Motor neuron (in vitro differentiated cells): ENCODE results near the gene HTR3B. TPM values are rescaled to one million over a fixed set of nuclear protein-coding genes. Genes with fewer than 3 reads are reported as not detected.
A peak's percentile ranks its signal among the peaks of the same experiment; 100 is the strongest.
"Not testable (repeated sequence)": the region's sequence is repeated elsewhere in the genome, so short reads cannot be mapped to it uniquely, and the experiment has no call there.

Experiments
- ATAC-seq, 8 experiments: fragments of 200-7000 bp; cut with Tn5 transposase; replicated peaks in 6 of 8; 2 replicates each; pipeline ENCODE4 v1.8.0; 2021; ENCODE audit warnings: mild to moderate bottlenecking in 8 of 8, moderate library complexity in 8 of 8
- H3K27ac ChIP-seq, 2 donors: fragments of 250-450 bp; sonication (Bioruptor Pico); 2 replicates each; pipeline ENCODE4 v1.9.0; 2021; ENCODE audit warnings: antibody characterized with exemption in 2 of 2, mild to moderate bottlenecking in 2 of 2, moderate library complexity in 1 of 2
- H3K4me1 ChIP-seq, 2 donors: fragments of 250-450 bp; sonication (Bioruptor Pico); replicated peaks in 1 of 2; 2 replicates each; pipeline ENCODE4 v1.6.1; 2021; ENCODE audit warnings: antibody characterized with exemption in 2 of 2, mild to moderate bottlenecking in 2 of 2, moderate library complexity in 1 of 2
- H3K4me3 ChIP-seq, 5 donors: fragments of 250-450 bp; sonication (Bioruptor Pico); 2 replicates each; pipeline ENCODE4 v1.9.0; 2021; ENCODE audit warnings: antibody characterized with exemption in 5 of 5, mild to moderate bottlenecking in 5 of 5, moderate library complexity in 4 of 5
- WGBS, 10 experiments: fragments of 450-650 bp; shearing (Covaris generic); methylation state at CpG; one replicate each; pipeline ENCODE4 v1.0.0; 2022; 5-methylcytosine and 5-hydroxymethylcytosine counted together
- in situ Hi-C, 9 experiments: fragments of 400-800 bp; cut with MboI; loops; one replicate each; pipeline ENCODE4 v1.15.0; 2021; ENCODE audit warnings: low sequenced_read_pairs in 9 of 9, low pct_unique_long_range_greater_than_20kb in 2 of 9; ENCODE audit not compliant: unreplicated experiment in 9 of 9
- total RNA-seq, 8 experiments: library from RNA; unstranded; fragments of 300-600 nt; gene quantifications; 2 replicates each; pipeline versions ENCODE4 v1.2.3 to v1.2.4, GENCODE V29; 2022

The HTR3B gene
- total RNA-seq, 8 experiments from 2014 or later = 0.11 to 0.47 (median 0.21) TPM; not detected in 5

- Histone ChIP-seq H3K4me1 (peaks cover 28 to 29% of the 10 kb centered on the region in 2 donors), H3K27ac (peak within 1 kb of the TSS; percentile 95 to 98), H3K4me3 (peak within 1 kb of the TSS; percentile 68 to 93 (median 84))
- WGBS, 10 experiments = 0 to 4% (median 0%) methylated on average over 2 to 12 of the region's 95 CpGs; no CpG with 5 or more reads in 6 of the 10 experiments
- ATAC-seq = peak; percentile 89 to 95 (median 92)
- in situ Hi-C loops = loop anchor here in 3 of 9 experiments (25.0 kb wide), 1 partner anchor 387 kb away; no protein-coding TSS in a partner anchor
Observed at GRCh38 chr11:113875234-113876073, 29.1 kb upstream of the HTR3B start, which contains the start of gene USP28. Gene USP28 (minus strand): TSS chr11:113875572. CDS start chr11:113875501, 71 bp downstream.

- in situ Hi-C loops = loop anchor here in 3 of 9 experiments (25.0 kb wide), 1 partner anchor 386 kb away; no protein-coding TSS in a partner anchor
- 42 to 79% (median 68%) methylated on average over 8 to 17 of the region's 24 CpGs; no CpG with 5 or more reads in 1 of the 10 experiments for WGBS, 10 experiments
- H3K4me3 ChIP-seq = peak overlapping the region; percentile 68 to 93 (median 84)
- H3K4me1 ChIP-seq = peaks cover 28 to 29% of the 10 kb centered on the region in 2 donors
- ATAC-seq = no peak
- H3K27ac ChIP-seq = peak overlapping the region; percentile 95 to 98
Observed at GRCh38 chr11:113876074-113876797, 28.4 kb upstream of the HTR3B start.

GRCh38 chr11:113876798-113877669 is 27.6 kb upstream of the HTR3B start:
- in situ Hi-C loops = loop anchor here in 3 of 9 experiments (25.0 kb wide), 1 partner anchor 385 kb away; no protein-coding TSS in a partner anchor
- Histone ChIP-seq H3K4me1 (peaks cover 24 to 28% of the 10 kb centered on the region in 2 donors), H3K27ac (no peak overlapping the region), H3K4me3 (peak overlapping the region in 2 of 5 donors; percentile 84 to 87)
- ATAC-seq = no peak
- 89 to 100% (median 100%) methylated on average over 1 to 6 of the region's 8 CpGs for WGBS, 10 experiments

- no peak for ATAC-seq
- Histone ChIP-seq H3K4me3 (no peak overlapping the region), H3K27ac (no peak overlapping the region), H3K4me1 (peaks cover 24% of the 10 kb centered on the region in 2 donors)
- in situ Hi-C loops = loop anchor here in 3 of 9 experiments (25.0 kb wide), 1 partner anchor 385 kb away; no protein-coding TSS in a partner anchor
- 20 to 100% (median 80%) methylated on average over 1 to 3 of the region's 5 CpGs; no CpG with 5 or more reads in 5 of the 10 experiments for WGBS, 10 experiments
Observed at GRCh38 chr11:113877670-113878055, 26.9 kb upstream of the HTR3B start.

- ATAC-seq, H3K27ac ChIP-seq, H3K4me3 ChIP-seq: not testable (repeated sequence)
- H3K4me1 ChIP-seq = peaks cover 9 to 14% of the 10 kb centered on the region in 2 donors
- in situ Hi-C loops = loop anchor here in 3 of 9 experiments (25.0 kb wide), 1 partner anchor 383 kb away; no protein-coding TSS in a partner anchor
- 40 to 93% (median 78%) methylated on average over 1 to 3 of the region's 4 CpGs; no CpG with 5 or more reads in 6 of the 10 experiments for WGBS, 10 experiments
Observed at GRCh38 chr11:113879446-113879845, 25.1 kb upstream of the HTR3B start.

- in situ Hi-C loops = loop anchor here in 3 of 9 experiments (25.0 kb wide), 1 partner anchor 381 kb away; no protein-coding TSS in a partner anchor
- Histone ChIP-seq H3K4me3 (no peak overlapping the region), H3K27ac (no peak overlapping the region), H3K4me1 (peaks cover 9 to 14% of the 10 kb centered on the region in 2 donors)
- no peak for ATAC-seq
- WGBS, 10 experiments = 40 to 100% (median 91%) methylated on average over 1 to 4 of the region's 4 CpGs
Observed at GRCh38 chr11:113880971-113881370, 23.6 kb upstream of the HTR3B start.

- ATAC-seq = peak in 1 of 8 experiments; percentile 23
- peaks cover 2 to 7% of the 10 kb centered on the region in 2 donors for H3K4me1 ChIP-seq
- H3K27ac ChIP-seq = no peak overlapping the region
- H3K4me3 ChIP-seq = no peak overlapping the region
- in situ Hi-C loops = loop anchor here in 3 of 9 experiments (25.0 kb wide), 1 partner anchor 380 kb away; no protein-coding TSS in a partner anchor
- WGBS, 10 experiments = 14 to 100% (median 67%) methylated on average over 1 of the region's 1 CpG; no CpG with 5 or more reads in 1 of the 10 experiments
Observed at GRCh38 chr11:113881856-113882255, 22.7 kb upstream of the HTR3B start.

GRCh38 chr11:113884361-113884836 is 20.2 kb upstream of the HTR3B start:
- in situ Hi-C loops = loop anchor here in 3 of 9 experiments (25.0 kb wide), 1 partner anchor 378 kb away; no protein-coding TSS in a partner anchor
- 33 to 100% (median 90%) methylated on average over 1 to 4 of the region's 7 CpGs; no CpG with 5 or more reads in 2 of the 10 experiments for WGBS, 10 experiments
- no peak overlapping the region for H3K27ac ChIP-seq
- H3K4me3 ChIP-seq = no peak overlapping the region
- H3K4me1 ChIP-seq = no peaks in the 10 kb centered on the region
- ATAC-seq = peak in 7 of 8 experiments; percentile 18 to 64 (median 45)

GRCh38 chr11:113885897-113886296 is 18.7 kb upstream of the HTR3B start:
- WGBS, 10 experiments = 33 to 100% (median 61%) methylated on average over 1 to 3 of the region's 6 CpGs; no CpG with 5 or more reads in 1 of the 10 experiments

GRCh38 chr11:113888848-113889247 is 15.7 kb upstream of the HTR3B start:
- in situ Hi-C loops = loop anchor here in 3 of 9 experiments (25.0 kb wide), 1 partner anchor 373 kb away; no protein-coding TSS in a partner anchor
- ATAC-seq = no peak
- H3K4me1 ChIP-seq = no peaks in the 10 kb centered on the region
- H3K4me3 ChIP-seq = no peak overlapping the region
- no peak overlapping the region for H3K27ac ChIP-seq

More at GRCh38 chr11:113885897-113886296, 18.7 kb upstream of the HTR3B start:
- in situ Hi-C loops = loop anchor here in 3 of 9 experiments (25.0 kb wide), 1 partner anchor 376 kb away; no protein-coding TSS in a partner anchor
- Histone ChIP-seq H3K4me3 (no peak overlapping the region), H3K4me1 (no peaks in the 10 kb centered on the region), H3K27ac (no peak overlapping the region)
- no peak for ATAC-seq

GRCh38 chr11:113894421-113894996 is 10.1 kb upstream of the HTR3B start:
- in situ Hi-C loops = loop anchor here in 7 of 9 experiments (10.0 to 25.0 kb wide), 2 partner anchors 368 to 370 kb away; no protein-coding TSS in a partner anchor
- no peak for ATAC-seq
- WGBS, 10 experiments = 37 to 84% (median 74%) methylated on average over 1 to 8 of the region's 9 CpGs; no CpG with 5 or more reads in 1 of the 10 experiments
- no peaks in the 10 kb centered on the region for H3K4me1 ChIP-seq
- H3K27ac ChIP-seq = no peak overlapping the region
- H3K4me3 ChIP-seq = no peak overlapping the region
